ENCODE measurements around the gene NELL2. TPM values are rescaled to one million over a fixed set of nuclear protein-coding genes. Genes with fewer than 3 reads are reported as not detected.

The NELL2 gene
- total RNA-seq, 2 experiments from 2014 or later, result 0.95 to 1.8 TPM

DNA sequence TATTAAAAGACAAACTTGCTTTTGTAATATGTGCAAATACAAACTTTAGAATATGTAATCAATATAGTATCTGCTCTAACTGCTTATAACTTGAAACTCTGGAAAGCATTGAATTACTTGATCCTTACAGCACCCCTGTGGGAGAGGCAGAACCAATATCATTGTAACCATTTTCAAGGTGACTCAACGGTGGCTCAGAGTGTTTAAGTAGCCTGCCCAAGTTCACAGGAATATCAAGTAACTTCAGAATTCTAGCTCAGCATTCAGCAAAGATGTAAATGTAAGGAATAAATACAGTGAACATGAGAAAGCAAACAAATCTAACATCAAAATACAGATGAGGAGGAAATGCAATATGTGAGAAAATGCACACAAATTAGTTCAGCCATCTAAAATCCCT lies 264.6 kb downstream of the NELL2 start:
- ChIA-PET CTCF (ENCODE audit: unreplicated experiment) (no interaction called here), POLR2A (interaction anchor here (0.5 kb wide), 1 partner anchor 1627 kb away, joined by 3 read pairs; no protein-coding TSS in a partner anchor)
- Histone ChIP-seq H3K4me3 (ENCODE audit: low read depth, low read length, poor library complexity, severe bottlenecking) (no peak overlapping the region), H3K9me2 (ENCODE audit: insufficient read depth, low read length) (no peaks in the 10 kb centered on the region), H3K4me2 (ENCODE audit: low read length) (no peak overlapping the region), H3K79me2 (ENCODE audit: insufficient read depth, low read depth, low read length) (no peaks in the 10 kb centered on the region), H3K27ac (ENCODE audit: low read depth, low read length, poor library complexity, severe bottlenecking) (no peak overlapping the region), H3K36me3 (ENCODE audit: insufficient read depth, low read length) (no peaks in the 10 kb centered on the region), H2AFZ (ENCODE audit: low read length) (no peak overlapping the region), H3K4me1 (ENCODE audit: insufficient read depth, low read length, poor library complexity, severe bottlenecking) (no peaks in the 10 kb centered on the region), H4K20me1 (ENCODE audit: insufficient read depth, low read length) (no peaks in the 10 kb centered on the region), H3K9me3 (ENCODE audit: low read length) (no peaks in the 10 kb centered on the region)
- no TSS peak for BruUV-seq (replicated peaks)
- TF ChIP-seq, protein P1, sequence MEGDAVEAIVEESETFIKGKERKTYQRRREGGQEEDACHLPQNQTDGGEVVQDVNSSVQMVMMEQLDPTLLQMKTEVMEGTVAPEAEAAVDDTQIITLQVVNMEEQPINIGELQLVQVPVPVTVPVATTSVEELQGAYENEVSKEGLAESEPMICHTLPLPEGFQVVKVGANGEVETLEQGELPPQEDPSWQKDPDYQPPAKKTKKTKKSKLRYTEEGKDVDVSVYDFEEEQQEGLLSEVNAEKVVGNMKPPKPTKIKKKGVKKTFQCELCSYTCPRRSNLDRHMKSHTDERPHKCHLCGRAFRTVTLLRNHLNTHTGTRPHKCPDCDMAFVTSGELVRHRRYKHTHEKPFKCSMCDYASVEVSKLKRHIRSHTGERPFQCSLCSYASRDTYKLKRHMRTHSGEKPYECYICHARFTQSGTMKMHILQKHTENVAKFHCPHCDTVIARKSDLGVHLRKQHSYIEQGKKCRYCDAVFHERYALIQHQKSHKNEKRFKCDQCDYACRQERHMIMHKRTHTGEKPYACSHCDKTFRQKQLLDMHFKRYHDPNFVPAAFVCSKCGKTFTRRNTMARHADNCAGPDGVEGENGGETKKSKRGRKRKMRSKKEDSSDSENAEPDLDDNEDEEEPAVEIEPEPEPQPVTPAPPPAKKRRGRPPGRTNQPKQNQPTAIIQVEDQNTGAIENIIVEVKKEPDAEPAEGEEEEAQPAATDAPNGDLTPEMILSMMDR (conservative IDR thresholded peaks at IDR 0.05; ENCODE audit: low read length), result no peak
- TF ChIP-seq EZH2phosphoT487 (IDR thresholded peaks at IDR 0.05; ENCODE audit: borderline replicate concordance, low read depth, low read length), result no peak
- intact Hi-C loops (cut with micrococcal nuclease; ENCODE audit: unreplicated experiment), result no loop called here
- no peak for DNase-seq (ENCODE audit: low spot score)

DNA sequence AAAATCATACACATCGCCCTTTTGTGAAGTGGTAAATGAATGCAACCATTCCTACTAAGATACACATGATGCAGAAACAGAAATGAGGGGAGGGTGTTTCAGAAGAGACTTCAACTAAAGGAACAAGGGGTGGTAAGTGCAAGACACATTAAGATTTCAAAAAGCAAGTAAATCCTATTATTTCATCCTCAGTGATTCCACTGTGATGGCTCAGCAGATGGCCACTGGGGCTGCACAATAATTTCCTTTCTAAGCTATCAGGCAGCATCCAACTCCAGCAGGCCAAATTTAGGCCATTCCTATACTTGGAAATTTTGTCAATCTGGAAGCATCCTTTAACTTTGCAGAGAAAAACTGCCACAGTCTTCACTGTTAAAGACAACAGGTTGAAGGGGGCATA lies 272.4 kb downstream of the NELL2 start:
- H2AFZ ChIP-seq (ENCODE audit: low read length), result no peak overlapping the region
- no peaks in the 10 kb centered on the region for H3K9me2 ChIP-seq (ENCODE audit: insufficient read depth, low read length)
- ChIA-PET CTCF (ENCODE audit: unreplicated experiment) (no interaction called here), POLR2A (no interaction called here)
- DNase-seq (ENCODE audit: low spot score), result no peak
- intact Hi-C loops (cut with micrococcal nuclease; ENCODE audit: unreplicated experiment), result no loop called here
- no peak overlapping the region for H3K4me2 ChIP-seq (ENCODE audit: low read length)
- no peaks in the 10 kb centered on the region for H4K20me1 ChIP-seq (ENCODE audit: insufficient read depth, low read length)
- H3K79me2 ChIP-seq (ENCODE audit: insufficient read depth, low read depth, low read length), result no peaks in the 10 kb centered on the region
- no peaks in the 10 kb centered on the region for H3K9me3 ChIP-seq (ENCODE audit: low read length)
- H3K4me3 ChIP-seq (ENCODE audit: low read depth, low read length, poor library complexity, severe bottlenecking), result no peak overlapping the region
- BruUV-seq (replicated peaks), result no TSS peak
- no peaks in the 10 kb centered on the region for H3K4me1 ChIP-seq (ENCODE audit: insufficient read depth, low read length, poor library complexity, severe bottlenecking)
- no peak for TF ChIP-seq EZH2phosphoT487 (IDR thresholded peaks at IDR 0.05; ENCODE audit: borderline replicate concordance, low read depth, low read length)
- TF ChIP-seq, protein P1 (conservative IDR thresholded peaks at IDR 0.05; ENCODE audit: low read length), result no peak
- H3K36me3 ChIP-seq (ENCODE audit: insufficient read depth, low read length), result no peaks in the 10 kb centered on the region
- H3K27ac ChIP-seq (ENCODE audit: low read depth, low read length, poor library complexity, severe bottlenecking), result no peak overlapping the region

DNA sequence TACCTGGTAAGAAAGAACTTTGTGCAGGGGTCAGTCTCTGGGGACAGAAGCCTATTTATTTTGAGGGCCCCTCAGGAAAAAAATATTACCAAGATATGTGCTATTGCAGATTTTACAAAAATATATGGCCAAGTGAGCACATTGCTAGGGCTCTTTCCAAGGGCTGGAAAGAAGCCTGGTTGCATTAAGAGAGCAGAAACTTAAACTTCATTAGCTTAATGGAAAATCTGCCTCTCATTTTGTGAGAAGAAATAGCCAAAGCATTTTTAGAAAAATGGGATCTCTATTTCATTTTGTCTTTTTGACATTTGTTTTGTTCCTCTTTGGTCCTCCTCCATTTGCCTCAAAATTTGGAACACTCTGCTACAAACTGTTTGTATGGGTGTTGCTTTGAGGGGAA lies 283.5 kb downstream of the NELL2 start:
- TF ChIP-seq, protein P1 (conservative IDR thresholded peaks at IDR 0.05; ENCODE audit: low read length), result no peak
- TF ChIP-seq EZH2phosphoT487 (IDR thresholded peaks at IDR 0.05; ENCODE audit: borderline replicate concordance, low read depth, low read length), result no peak
- intact Hi-C loops (cut with micrococcal nuclease; ENCODE audit: unreplicated experiment), result no loop called here
- no TSS peak for BruUV-seq (replicated peaks)

More for the DNA sequence above, 283.5 kb downstream of the NELL2 start:
- Histone ChIP-seq H3K79me2 (ENCODE audit: insufficient read depth, low read depth, low read length) (no peaks in the 10 kb centered on the region), H3K4me3 (ENCODE audit: low read depth, low read length, poor library complexity, severe bottlenecking) (no peak overlapping the region), H3K27ac (ENCODE audit: low read depth, low read length, poor library complexity, severe bottlenecking) (no peak overlapping the region), H3K9me3 (ENCODE audit: low read length) (no peaks in the 10 kb centered on the region), H2AFZ (ENCODE audit: low read length) (no peak overlapping the region), H3K4me2 (ENCODE audit: low read length) (no peak overlapping the region), H3K9me2 (ENCODE audit: insufficient read depth, low read length) (no peaks in the 10 kb centered on the region), H3K36me3 (ENCODE audit: insufficient read depth, low read length) (no peaks in the 10 kb centered on the region), H3K4me1 (ENCODE audit: insufficient read depth, low read length, poor library complexity, severe bottlenecking) (no peaks in the 10 kb centered on the region), H4K20me1 (ENCODE audit: insufficient read depth, low read length) (no peaks in the 10 kb centered on the region)
- ChIA-PET CTCF (ENCODE audit: unreplicated experiment) (no interaction called here), POLR2A (interaction anchor here (0.8 to 1.2 kb wide), 2 partner anchors 12 to 83 kb away, joined by 3 read pairs; no protein-coding TSS in a partner anchor)
- DNase-seq (ENCODE audit: low spot score), result no peak

Data from OCI-LY7 (cell line).